Panc1 (cell line): Measurements from ENCODE around the gene GZMB.

Experiments
- POLR2AphosphoS5 ChIP-seq: IDR thresholded peaks from 2 replicates; pipeline ENCODE4 v1.6.1; 2012; ENCODE audit warnings: mild to moderate bottlenecking, low read depth, low read length, moderate library complexity
- SIN3A ChIP-seq: IDR thresholded peaks from 2 replicates; pipeline ENCODE4 v1.6.1; 2012; ENCODE audit warnings: low read depth, mild to moderate bottlenecking, low read length, moderate library complexity, borderline replicate concordance; ENCODE audit not compliant: insufficient read depth
- TF ChIP-seq, protein P1 (sequence below): fragments of 450-650 bp; IDR thresholded peaks from 2 replicates; pipeline ENCODE4 v1.5.1; 2017; ENCODE audit warnings: mild to moderate bottlenecking
- TF ChIP-seq, protein P2 (sequence below), 2 experiments: IDR thresholded peaks; 2 replicates each; pipeline ENCODE4 v1.6.1; 2011 to 2012; ENCODE audit warnings: low read depth in 2 of 2, control low read depth in 1 of 2, low read length in 1 of 2, mild to moderate bottlenecking in 1 of 2, moderate library complexity in 1 of 2; ENCODE audit not compliant: insufficient read depth in 1 of 2

DNA sequence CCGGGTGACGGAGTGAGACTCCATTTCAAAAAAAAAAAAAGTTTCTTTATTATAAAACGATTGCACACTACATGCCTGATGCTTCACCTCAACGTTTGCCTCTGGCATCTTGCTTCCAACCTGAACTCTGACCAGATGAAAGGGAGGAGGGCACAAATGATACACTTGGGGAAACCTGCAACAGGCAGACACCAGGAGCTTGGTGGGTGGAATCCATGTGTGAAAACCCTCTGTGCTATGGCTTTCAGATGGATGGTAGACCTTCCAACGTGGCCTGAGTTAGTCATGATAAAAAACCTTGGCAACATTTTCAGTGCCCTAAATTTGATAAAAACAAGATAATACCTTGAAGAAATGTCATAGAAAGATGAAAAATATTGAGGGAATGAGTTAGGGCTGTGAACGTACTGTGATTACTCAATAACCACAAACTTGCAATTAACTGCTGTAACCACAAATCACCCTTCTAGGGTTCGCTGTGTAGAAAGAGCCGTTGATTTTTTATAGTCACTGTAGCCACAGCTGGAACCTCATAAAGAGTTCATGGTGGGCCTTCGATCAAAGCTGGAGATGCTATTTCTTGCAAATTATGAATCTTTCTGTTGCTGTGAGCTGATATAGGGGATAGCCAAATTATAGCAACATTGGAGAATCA lies 26.1 kb upstream of the GZMB start:
- TF ChIP-seq, protein P1, sequence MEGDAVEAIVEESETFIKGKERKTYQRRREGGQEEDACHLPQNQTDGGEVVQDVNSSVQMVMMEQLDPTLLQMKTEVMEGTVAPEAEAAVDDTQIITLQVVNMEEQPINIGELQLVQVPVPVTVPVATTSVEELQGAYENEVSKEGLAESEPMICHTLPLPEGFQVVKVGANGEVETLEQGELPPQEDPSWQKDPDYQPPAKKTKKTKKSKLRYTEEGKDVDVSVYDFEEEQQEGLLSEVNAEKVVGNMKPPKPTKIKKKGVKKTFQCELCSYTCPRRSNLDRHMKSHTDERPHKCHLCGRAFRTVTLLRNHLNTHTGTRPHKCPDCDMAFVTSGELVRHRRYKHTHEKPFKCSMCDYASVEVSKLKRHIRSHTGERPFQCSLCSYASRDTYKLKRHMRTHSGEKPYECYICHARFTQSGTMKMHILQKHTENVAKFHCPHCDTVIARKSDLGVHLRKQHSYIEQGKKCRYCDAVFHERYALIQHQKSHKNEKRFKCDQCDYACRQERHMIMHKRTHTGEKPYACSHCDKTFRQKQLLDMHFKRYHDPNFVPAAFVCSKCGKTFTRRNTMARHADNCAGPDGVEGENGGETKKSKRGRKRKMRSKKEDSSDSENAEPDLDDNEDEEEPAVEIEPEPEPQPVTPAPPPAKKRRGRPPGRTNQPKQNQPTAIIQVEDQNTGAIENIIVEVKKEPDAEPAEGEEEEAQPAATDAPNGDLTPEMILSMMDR, result no peak
- TF ChIP-seq POLR2AphosphoS5 (no peak), SIN3A (no peak)
- TF ChIP-seq, protein P2, sequence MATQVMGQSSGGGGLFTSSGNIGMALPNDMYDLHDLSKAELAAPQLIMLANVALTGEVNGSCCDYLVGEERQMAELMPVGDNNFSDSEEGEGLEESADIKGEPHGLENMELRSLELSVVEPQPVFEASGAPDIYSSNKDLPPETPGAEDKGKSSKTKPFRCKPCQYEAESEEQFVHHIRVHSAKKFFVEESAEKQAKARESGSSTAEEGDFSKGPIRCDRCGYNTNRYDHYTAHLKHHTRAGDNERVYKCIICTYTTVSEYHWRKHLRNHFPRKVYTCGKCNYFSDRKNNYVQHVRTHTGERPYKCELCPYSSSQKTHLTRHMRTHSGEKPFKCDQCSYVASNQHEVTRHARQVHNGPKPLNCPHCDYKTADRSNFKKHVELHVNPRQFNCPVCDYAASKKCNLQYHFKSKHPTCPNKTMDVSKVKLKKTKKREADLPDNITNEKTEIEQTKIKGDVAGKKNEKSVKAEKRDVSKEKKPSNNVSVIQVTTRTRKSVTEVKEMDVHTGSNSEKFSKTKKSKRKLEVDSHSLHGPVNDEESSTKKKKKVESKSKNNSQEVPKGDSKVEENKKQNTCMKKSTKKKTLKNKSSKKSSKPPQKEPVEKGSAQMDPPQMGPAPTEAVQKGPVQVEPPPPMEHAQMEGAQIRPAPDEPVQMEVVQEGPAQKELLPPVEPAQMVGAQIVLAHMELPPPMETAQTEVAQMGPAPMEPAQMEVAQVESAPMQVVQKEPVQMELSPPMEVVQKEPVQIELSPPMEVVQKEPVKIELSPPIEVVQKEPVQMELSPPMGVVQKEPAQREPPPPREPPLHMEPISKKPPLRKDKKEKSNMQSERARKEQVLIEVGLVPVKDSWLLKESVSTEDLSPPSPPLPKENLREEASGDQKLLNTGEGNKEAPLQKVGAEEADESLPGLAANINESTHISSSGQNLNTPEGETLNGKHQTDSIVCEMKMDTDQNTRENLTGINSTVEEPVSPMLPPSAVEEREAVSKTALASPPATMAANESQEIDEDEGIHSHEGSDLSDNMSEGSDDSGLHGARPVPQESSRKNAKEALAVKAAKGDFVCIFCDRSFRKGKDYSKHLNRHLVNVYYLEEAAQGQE (IDR thresholded peaks at IDR 0.05; ENCODE audit: insufficient read depth in 1 of 2, low read depth in 2 of 2, low read length in 1 of 2), result no peak
